Measurements from ENCODE around the gene PRSS53.

The PRSS53 gene

GRCh38 chr16:31093132-31093703 is 4.5 kb upstream of the PRSS53 start:
- DNase-seq (ENCODE audit: low spot score): peak; percentile 36

- no peak for DNase-seq (ENCODE audit: low spot score)
These were observed 3.6 kb upstream of the PRSS53 start for GRCh38 chr16:31092330-31092729.

GRCh38 chr16:31090540-31090939 is 1.8 kb upstream of the PRSS53 start:
- no peak for DNase-seq (ENCODE audit: low spot score)

GRCh38 chr16:31089199-31089598 is 456 bp upstream of the PRSS53 start:
- DNase-seq (ENCODE audit: low spot score): no peak

GRCh38 chr16:31087971-31088370 is 772 bp downstream of the PRSS53 start:
- no peak for DNase-seq (ENCODE audit: low spot score)

- no peak for DNase-seq (ENCODE audit: low spot score)
These were observed 1.3 kb downstream of the PRSS53 start for GRCh38 chr16:31087481-31087880.

GRCh38 chr16:31086629-31086906 is 2.2 kb downstream of the PRSS53 start:
- DNase-seq (ENCODE audit: low spot score): no peak

- DNase-seq (ENCODE audit: low spot score): no peak
These were observed 2.7 kb downstream of the PRSS53 start for GRCh38 chr16:31085873-31086628.

GRCh38 chr16:31085411-31085810 is 3.3 kb downstream of the PRSS53 start:
- no peak for DNase-seq (ENCODE audit: low spot score)

- DNase-seq (ENCODE audit: low spot score): no peak
These were observed 4.0 kb downstream of the PRSS53 start for GRCh38 chr16:31084584-31085302.

- no peak for DNase-seq (ENCODE audit: low spot score)
These were observed 4.8 kb downstream of the PRSS53 start for GRCh38 chr16:31083981-31084380.

GRCh38 chr16:31083556-31083955 is 5.2 kb downstream of the PRSS53 start:
- no peak for DNase-seq (ENCODE audit: low spot score)

GRCh38 chr16:31083081-31083480 is 5.7 kb downstream of the PRSS53 start:
- DNase-seq (ENCODE audit: low spot score): no peak

- DNase-seq (ENCODE audit: low spot score): no peak
These were observed 6.2 kb downstream of the PRSS53 start for GRCh38 chr16:31082368-31083045.

- DNase-seq (ENCODE audit: low spot score): no peak
These were observed 7.1 kb downstream of the PRSS53 start for GRCh38 chr16:31081428-31082351.

- DNase-seq (ENCODE audit: low spot score): no peak
These were observed 7.9 kb downstream of the PRSS53 start for GRCh38 chr16:31080756-31081419.

GRCh38 chr16:31080035-31080629 is 8.6 kb downstream of the PRSS53 start:
- DNase-seq (ENCODE audit: low spot score): no peak

- DNase-seq (ENCODE audit: low spot score): no peak
These were observed 9.3 kb downstream of the PRSS53 start for GRCh38 chr16:31079342-31079944.

GRCh38 chr16:31078597-31079341 is 10.0 kb downstream of the PRSS53 start:
- no peak for DNase-seq (ENCODE audit: low spot score)
